Liver (tissue), 3 donors: ENCODE measurements around the gene CHAD.

ENCODE experiments used
- CTCF ChIP-seq: fragments of 150-350 bp; IDR thresholded peaks from 2 replicates; pipeline ENCODE4 v1.5.1; 2017; ENCODE audit warnings: improper control_type of control experiment, low read depth, low read length; ENCODE audit not compliant: missing input control
- GABPA ChIP-seq, 2 donors: IDR thresholded peaks in 1 of 2; conservative IDR thresholded peaks in 1 of 2; 2 replicates each; pipeline ENCODE4 v1.6.1; 2016; ENCODE audit warnings: antibody characterized with exemption in 2 of 2, mild to moderate bottlenecking in 1 of 2, moderate library complexity in 1 of 2
- NR2F2 ChIP-seq: IDR thresholded peaks from 2 replicates; pipeline ENCODE4 v1.6.1; 2016; ENCODE audit warnings: antibody characterized with exemption
- RXRA ChIP-seq, 2 donors: IDR thresholded peaks; 2 replicates each; pipeline ENCODE4 v1.6.1; 2017 to 2018; ENCODE audit warnings: antibody characterized with exemption in 2 of 2, mild to moderate bottlenecking in 1 of 2
- TAF1 ChIP-seq: conservative IDR thresholded peaks from 2 replicates; pipeline ENCODE4 v1.6.1; 2016; ENCODE audit warnings: antibody characterized with exemption, mild to moderate bottlenecking
- YY1 ChIP-seq: IDR thresholded peaks from 2 replicates; pipeline ENCODE4 v1.6.1; 2016; ENCODE audit warnings: antibody characterized with exemption, mild to moderate bottlenecking
- donor health status: healthy.
- donor health status: healthy.

- TF ChIP-seq CTCF, result no peak
- no peak for TF ChIP-seq RXRA (IDR thresholded peaks at IDR 0.05)
- no peak for TF ChIP-seq YY1
- no peak for TF ChIP-seq NR2F2
- TF ChIP-seq TAF1, result no peak
- TF ChIP-seq GABPA (IDR thresholded peaks at IDR 0.05 in 1 of 2, conservative IDR thresholded peaks at IDR 0.05 in 1 of 2), result no peak
Measured at GRCh38 chr17:50482110-50482509, 13.4 kb upstream of the CHAD start.
